A549 (cell line): Measurements from ENCODE around the gene SPTBN4. TPM values are rescaled to one million over a fixed set of nuclear protein-coding genes. Genes with fewer than 3 reads are reported as not detected.
"Not testable (repeated sequence)": the region's sequence is repeated elsewhere in the genome, so short reads cannot be mapped to it uniquely, and the experiment has no call there.

ENCODE experiments used
- ATAC-seq, 2 experiments: fragments of 200-7000 bp in 1 of 2; fragments of >200 bp in 1 of 2; cut with Nextera tagmentation in 1 of 2; cut with Tn5 transposase in 1 of 2; 3 replicates each; pipeline versions ENCODE4 v1.8.0 to v1.9.1; 2018 to 2020; ENCODE audit warnings: mild to moderate bottlenecking in 1 of 2, moderate library complexity in 1 of 2
- CTCF ChIA-PET: fragments of 300-600 bp; sonication (Branson Sonifier 250); formaldehyde crosslinking; extraction: SDS; loops from one replicate; lab custom pipeline; 2021; ENCODE audit warnings: antibody characterized with exemption, inconsistent platforms; lab: Yijun Ruan, JAX
- POLR2A ChIA-PET: fragments of 350-600 bp; formaldehyde crosslinking; extraction: SDS; loops from one replicate; lab custom pipeline; 2021; ENCODE audit warnings: antibody characterized with exemption, inconsistent platforms; lab: Yijun Ruan, JAX
- DNase-seq, 2 experiments: peaks; one replicate each; pipeline versions ENCODE4 v3.0.0 to v3.0.0-alpha.2; 2011 to 2016; ENCODE audit warnings: low read depth in 1 of 2, low spot score in 1 of 2
- FAIRE-seq: peaks from 2 replicates; lab custom pipeline; 2011; peaks lifted over from hg19 to GRCh38; lab: Jason Lieb, UNC
- H3K27ac ChIP-seq, 2 experiments: fragments of >200 bp; sonication (Bioruptor Twin); formaldehyde crosslinking; 3 replicates each; pipeline ENCODE4 v1.5.1; 2016 to 2017
- H3K4me1 ChIP-seq: fragments of >200 bp; sonication (Bioruptor Twin); formaldehyde crosslinking; 3 replicates; pipeline ENCODE4 v1.6.1; 2016
- H3K4me2 ChIP-seq: fragments of >200 bp; sonication (Bioruptor Twin); formaldehyde crosslinking; 3 replicates; pipeline ENCODE4 v1.6.1; 2016
- H3K4me3 ChIP-seq: fragments of >200 bp; sonication (Bioruptor Twin); formaldehyde crosslinking; 3 replicates; pipeline ENCODE4 v1.5.1; 2016
- H3K9me3 ChIP-seq: fragments of >200 bp; sonication (Bioruptor Twin); formaldehyde crosslinking; 3 replicates; pipeline ENCODE4 v1.6.1; 2016
- CBX2 ChIP-seq: fragments of 200-600 bp; sonication (generic); IDR thresholded peaks from 2 replicates; pipeline ENCODE4 v1.6.1; 2016; ENCODE audit warnings: low read depth, mild to moderate bottlenecking, borderline replicate concordance
- CHD2 ChIP-seq: fragments of 150-350 bp; IDR thresholded peaks from 2 replicates; pipeline ENCODE4 v1.6.1; 2014; ENCODE audit warnings: low read length; ENCODE audit not compliant: partially characterized antibody
- CTCF ChIP-seq: fragments of >200 bp; sonication (Bioruptor Twin); formaldehyde crosslinking; IDR thresholded peaks from 3 replicates; pipeline ENCODE4 v1.5.1; 2016
- EP300 ChIP-seq, 2 experiments: fragments of >200 bp; sonication (Bioruptor Twin); formaldehyde crosslinking; IDR thresholded peaks; 2 replicates in 1 of 2; 3 replicates in 1 of 2; pipeline ENCODE4 v1.6.1; 2016 to 2017
- ESRRA ChIP-seq: fragments of 150-350 bp; IDR thresholded peaks from 2 replicates; pipeline ENCODE4 v1.6.1; 2014; ENCODE audit warnings: mild to moderate bottlenecking, low read length, borderline replicate concordance
- FOSL2 ChIP-seq, 2 experiments: fragments of 450-650 bp in 1 of 2; fragments of >200 bp in 1 of 2; sonication (Bioruptor Twin) in 1 of 2; formaldehyde crosslinking; IDR thresholded peaks; 2 replicates each; pipeline versions ENCODE4 v1.5.0 to v1.6.1; 2016 to 2020; ENCODE audit warnings: mild to moderate bottlenecking in 1 of 2, moderate library complexity in 1 of 2
- FOXS1 ChIP-seq: fragments of 250-450 bp; sonication (Bioruptor Pico); IDR thresholded peaks from 2 replicates; pipeline ENCODE4 v1.5.0; 2020; ENCODE audit warnings: mild to moderate bottlenecking, moderate library complexity
- GATA3 ChIP-seq: IDR thresholded peaks from 2 replicates; pipeline ENCODE4 v1.6.1; 2012; ENCODE audit warnings: borderline replicate concordance
- HDAC2 ChIP-seq: fragments of 200-600 bp; sonication (generic); IDR thresholded peaks from 2 replicates; pipeline ENCODE4 v1.6.1; 2016
- HOXB5 ChIP-seq: fragments of 250-450 bp; sonication (Bioruptor Pico); IDR thresholded peaks from 2 replicates; pipeline ENCODE4 v1.5.0; 2020; ENCODE audit warnings: mild to moderate bottlenecking, moderate library complexity
- JUN ChIP-seq, 2 experiments: fragments of >200 bp; sonication (Bioruptor Twin); formaldehyde crosslinking; IDR thresholded peaks; 2 replicates in 1 of 2; 3 replicates in 1 of 2; pipeline ENCODE4 v1.6.1; 2016 to 2017
- MAFK ChIP-seq: fragments of 450-650 bp; IDR thresholded peaks from 2 replicates; pipeline ENCODE4 v1.6.1; 2014; ENCODE audit not compliant: partially characterized antibody
- MAX ChIP-seq: IDR thresholded peaks from 2 replicates; pipeline ENCODE4 v1.6.1; 2012
- MAZ ChIP-seq: fragments of 150-350 bp; IDR thresholded peaks from 2 replicates; pipeline ENCODE4 v1.6.1; 2014; ENCODE audit warnings: antibody characterized with exemption, low read depth, low read length, borderline replicate concordance
- NFE2L2 ChIP-seq: fragments of 150-350 bp; conservative IDR thresholded peaks from 2 replicates; pipeline ENCODE4 v1.6.1; 2014; ENCODE audit warnings: low read length
- POLR2A ChIP-seq: IDR thresholded peaks from 2 replicates; pipeline ENCODE4 v1.6.1; 2012; ENCODE audit warnings: mild to moderate bottlenecking, low read length
- RAD21 ChIP-seq, 2 experiments: fragments of >200 bp in 1 of 2; sonication (Bioruptor Twin) in 1 of 2; formaldehyde crosslinking in 1 of 2; IDR thresholded peaks in 1 of 2; conservative IDR thresholded peaks in 1 of 2; 2 replicates in 1 of 2; 3 replicates in 1 of 2; pipeline ENCODE4 v1.6.1; 2012 to 2018; ENCODE audit warnings: inconsistent platforms in 1 of 2
- RCOR1 ChIP-seq: fragments of 150-350 bp; IDR thresholded peaks from 2 replicates; pipeline ENCODE4 v1.6.1; 2014; ENCODE audit warnings: antibody characterized with exemption, low read length, low read depth
- RFX5 ChIP-seq: fragments of 450-650 bp; IDR thresholded peaks from 2 replicates; pipeline ENCODE4 v1.7.1; 2014; ENCODE audit warnings: antibody characterized with exemption, mild to moderate bottlenecking, moderate library complexity
- SMC3 ChIP-seq: fragments of >200 bp; sonication (Bioruptor Twin); formaldehyde crosslinking; IDR thresholded peaks from 3 replicates; pipeline ENCODE4 v1.6.1; 2018; ENCODE audit warnings: inconsistent platforms
- SREBF2 ChIP-seq: fragments of 450-650 bp; IDR thresholded peaks from 2 replicates; pipeline ENCODE4 v1.6.1; 2014; ENCODE audit warnings: mild to moderate bottlenecking, moderate library complexity
- TFCP2L1 ChIP-seq: fragments of 250-450 bp; sonication (Bioruptor Pico); IDR thresholded peaks from 2 replicates; pipeline ENCODE4 v1.5.0; 2021; ENCODE audit warnings: mild to moderate bottlenecking
- ZNF302 ChIP-seq: fragments of 250-450 bp; sonication (Bioruptor Pico); IDR thresholded peaks from 2 replicates; pipeline ENCODE4 v1.9.0; 2021; ENCODE audit warnings: inconsistent platforms, mild to moderate bottlenecking, moderate library complexity
- WGBS: methylation state at CpG from one replicate; pipeline ENCODE4 v1.1.6; 2017; ENCODE audit errors: missing lambda C conversion rate; 5-methylcytosine and 5-hydroxymethylcytosine counted together
- polyA plus RNA-seq, 4 experiments: library from polyadenylated mRNA; depleted of rRNA in 3 of 4; stranded (reverse); fragments of >200 nt; fragmentation: RNase III in 1 of 4; extraction: RNeasy Plus Mini Kit Qiagen cat#74134 plus additional on column Dnase treatment in 1 of 4; gene quantifications; 2 replicates in 3 of 4; 3 replicates in 1 of 4; pipeline ENCODE4 v1.2.3, GENCODE V29; 2011 to 2017

SPTBN4 gene
- polyA plus RNA-seq, 2 of the 4 experiments (the other 2 are of a cell fraction) = 1.4 to 2.2 TPM

GRCh38 chr19:40521276-40521675 lies 54.5 kb downstream of the SPTBN4 start:
- peaks cover 21% of the 10 kb centered on the region for H3K4me1 ChIP-seq
- ChIA-PET CTCF (interaction anchor here (0.6 to 58.9 kb wide), 49 partner anchors 8 to 687 kb away, joined by 3 to 2247 read pairs (median 5); partner anchors contain the start of genes BLVRB, LTBP4 and SERTAD3), POLR2A (interaction anchor here (0.6 to 1.7 kb wide), 2 partner anchors 56 to 95 kb away, joined by 3 to 8 read pairs; partner anchors contain the start of genes BLVRB and SERTAD1)
- no peak for ATAC-seq
- no peak for TF ChIP-seq EP300 (IDR thresholded peaks at IDR 0.05)
- peak; percentile 61 for TF ChIP-seq CTCF
- TF ChIP-seq TFCP2L1 (CRISPR knock-in tag) = 0 out of 2 replicates have a peak, but pooled peaks have one; percentile 38
- TF ChIP-seq SMC3 = peak; percentile 49
- no peak for TF ChIP-seq GATA3
- no peak for TF ChIP-seq RCOR1
- TF ChIP-seq RAD21 (conservative IDR thresholded peaks at IDR 0.05 in 1 of 2, IDR thresholded peaks at IDR 0.05 in 1 of 2) = peak; percentile 49 to 70; a peak in 4 of 5 replicates
- TF ChIP-seq, all 56 proteins: peak for 4
- DNase-seq = peak in 1 of 2 experiments; percentile 83
- peak; percentile 77 for FAIRE-seq
- H3K4me2 ChIP-seq = no peak overlapping the region
- no peak overlapping the region for H3K4me3 ChIP-seq
- no peaks in the 10 kb centered on the region for H3K9me3 ChIP-seq
- 50% methylated on average over 8 of the region's 8 CpGs for WGBS
- no peak overlapping the region for H3K27ac ChIP-seq

- CTCF ChIA-PET = interaction anchor here (0.6 to 58.9 kb wide), 44 partner anchors 8 to 686 kb away, joined by 3 to 2247 read pairs (median 5); partner anchors contain the start of genes BLVRB, LTBP4 and SERTAD3
- POLR2A ChIA-PET = interaction anchor here (1.7 kb wide), 1 partner anchor 57 kb away, joined by 8 read pairs; the partner anchor contains the start of gene BLVRB
- H3K4me1 ChIP-seq = peaks cover 21% of the 10 kb centered on the region
Observed at GRCh38 chr19:40521900-40522299, 55.1 kb downstream of the SPTBN4 start.

GRCh38 chr19:40523322-40524047 lies 56.7 kb downstream of the SPTBN4 start:
- TF ChIP-seq RAD21 (conservative IDR thresholded peaks at IDR 0.05 in 1 of 2, IDR thresholded peaks at IDR 0.05 in 1 of 2) = peak; percentile 62 to 73
- TF ChIP-seq RFX5 = peak; percentile 32; the same call in 1 of the 2 replicates
- peak; percentile 79; the same call in 1 of the 2 replicates for TF ChIP-seq ESRRA
- TF ChIP-seq CBX2 = no peak
- no peak for TF ChIP-seq SREBF2
- peak; percentile 70 for TF ChIP-seq SMC3
- TF ChIP-seq HDAC2 = no peak
- no peak for TF ChIP-seq FOSL2 (IDR thresholded peaks at IDR 0.05)
- TF ChIP-seq FOSL2 (CRISPR knock-in tag; IDR thresholded peaks at IDR 0.05) = no peak
- peak; percentile 64; the same call in 1 of the 2 replicates for TF ChIP-seq FOXS1 (CRISPR knock-in tag)
- TF ChIP-seq POLR2A = no peak
- TF ChIP-seq CTCF = peak; percentile 92
- TF ChIP-seq JUN (IDR thresholded peaks at IDR 0.05) = no peak
- TF ChIP-seq CHD2 = no peak
- no peak for TF ChIP-seq MAZ
- TF ChIP-seq HOXB5 (CRISPR knock-in tag) = peak; percentile 78
- peak; percentile 80 for TF ChIP-seq MAX
- no peak for TF ChIP-seq ZNF302
- peak; percentile 98 for TF ChIP-seq MAFK
- no peak for TF ChIP-seq NFE2L2
- TF ChIP-seq RCOR1 = no peak
- TF ChIP-seq EP300 (IDR thresholded peaks at IDR 0.05) = no peak
- Histone ChIP-seq H3K4me2 (peak overlapping the region; percentile 66), H3K4me3 (peak overlapping the region; percentile 9; the same call in 2 of the 3 replicates), H3K4me1 (peaks cover 21% of the 10 kb centered on the region), H3K9me3 (no peaks in the 10 kb centered on the region), H3K27ac (peak overlapping the region; percentile 57 to 73)
- WGBS = 37% methylated on average over 17 of the region's 17 CpGs
- peak; percentile 80 to 90 for ATAC-seq
- ChIA-PET CTCF (interaction anchor here (0.6 to 58.9 kb wide), 28 partner anchors 9 to 1582 kb away, joined by 3 to 2247 read pairs (median 5); partner anchors contain the start of genes BLVRB, LTBP4, SERTAD1 and SERTAD3), POLR2A (interaction anchor here (0.6 to 2.2 kb wide), 6 partner anchors 36 to 180 kb away, joined by 3 to 10 read pairs (median 5); partner anchors contain the start of genes BLVRB and SERTAD1)
- DNase-seq = peak; percentile 93 to 96
- FAIRE-seq = peak; percentile 93

More at GRCh38 chr19:40521900-40522299, 55.1 kb downstream of the SPTBN4 start:
- DNase-seq, H3K4me2 ChIP-seq, FAIRE-seq, ATAC-seq, H3K27ac ChIP-seq, H3K4me3 ChIP-seq, H3K9me3 ChIP-seq: not testable (repeated sequence)
- 65% methylated on average over 6 of the region's 6 CpGs for WGBS
